H9 (cell line): ENCODE measurements around the gene SPIB. TPM values are rescaled to one million over a fixed set of nuclear protein-coding genes. Genes with fewer than 3 reads are reported as not detected.

Source experiments
- DNase-seq: peaks from one replicate; pipeline ENCODE4 v3.0.0-alpha.2; 2017
- H2AFZ ChIP-seq: one replicate; pipeline ENCODE4 v1.6.1; 2013; ENCODE audit warnings: mild to moderate bottlenecking, low read length, control low read depth, moderate library complexity
- H2AK5ac ChIP-seq: 2 replicates; pipeline ENCODE4 v1.6.1; 2013; ENCODE audit warnings: low read length, control low read depth, mixed read lengths; ENCODE audit not compliant: insufficient read length
- H2BK120ac ChIP-seq: one replicate; pipeline ENCODE4 v1.6.1; 2013; ENCODE audit warnings: low read depth, mild to moderate bottlenecking, low read length, control low read depth, inconsistent platforms; ENCODE audit not compliant: poor library complexity, severe bottlenecking
- H2BK12ac ChIP-seq: 2 replicates; pipeline ENCODE4 v1.6.1; 2013; ENCODE audit warnings: low read length, control low read depth, mixed read lengths, low read depth; ENCODE audit not compliant: insufficient read length
- H2BK15ac ChIP-seq: 2 replicates; pipeline ENCODE4 v1.6.1; 2013; ENCODE audit warnings: low read depth, low read length, control low read depth
- H2BK20ac ChIP-seq: one replicate; pipeline ENCODE4 v1.6.1; 2013; ENCODE audit warnings: low read depth, mild to moderate bottlenecking, low read length, control low read depth, inconsistent platforms; ENCODE audit not compliant: poor library complexity, severe bottlenecking
- H2BK5ac ChIP-seq: 2 replicates; pipeline ENCODE4 v1.6.1; 2013; ENCODE audit warnings: low read length, control low read depth, mixed read lengths; ENCODE audit not compliant: insufficient read length
- H3K14ac ChIP-seq: 2 replicates; pipeline ENCODE4 v1.6.1; 2013; ENCODE audit warnings: low read length, control low read depth; ENCODE audit not compliant: insufficient read depth
- H3K18ac ChIP-seq: 2 replicates; pipeline ENCODE4 v1.6.1; 2013; ENCODE audit warnings: low read depth, mild to moderate bottlenecking, mixed read lengths, low read length, control low read depth; ENCODE audit not compliant: insufficient read length
- H3K23ac ChIP-seq: 2 replicates; pipeline ENCODE4 v1.6.1; 2013; ENCODE audit warnings: low read length, control low read depth, mixed read lengths, low read depth; ENCODE audit not compliant: insufficient read length
- H3K23me2 ChIP-seq: 2 replicates; pipeline ENCODE4 v1.6.1; 2013; ENCODE audit warnings: low read depth, mild to moderate bottlenecking, mixed read lengths, low read length, control low read depth; ENCODE audit not compliant: insufficient read length, poor library complexity, severe bottlenecking
- H3K27ac ChIP-seq: 2 replicates; pipeline ENCODE4 v1.5.1; 2013; ENCODE audit warnings: low read length, control low read depth, mixed read lengths, low read depth; ENCODE audit not compliant: insufficient read length
- H3K27me3 ChIP-seq: 2 replicates; pipeline ENCODE4 v1.6.1; 2013; ENCODE audit warnings: low read length, control low read depth, inconsistent platforms; ENCODE audit not compliant: insufficient read depth
- H3K4ac ChIP-seq: 2 replicates; pipeline ENCODE4 v1.6.1; 2013; ENCODE audit warnings: low read depth, mild to moderate bottlenecking, control low read depth, inconsistent platforms, low read length, moderate library complexity
- H3K4me1 ChIP-seq: 2 replicates; pipeline ENCODE4 v1.6.1; 2013; ENCODE audit warnings: low read length, control low read depth, inconsistent platforms; ENCODE audit not compliant: insufficient read depth
- H3K4me2 ChIP-seq: 2 replicates; pipeline ENCODE4 v1.6.1; 2013; ENCODE audit warnings: low read length, control low read depth, mixed read lengths; ENCODE audit not compliant: insufficient read length, insufficient read depth
- H3K56ac ChIP-seq: 2 replicates; pipeline ENCODE4 v1.6.1; 2013; ENCODE audit warnings: low read depth, mild to moderate bottlenecking, mixed read lengths, low read length, control low read depth; ENCODE audit not compliant: insufficient read length
- H3K79me1 ChIP-seq: 2 replicates; pipeline ENCODE4 v1.6.1; 2013; ENCODE audit warnings: low read depth, mild to moderate bottlenecking, moderate library complexity, low read length, control low read depth, inconsistent platforms; ENCODE audit not compliant: insufficient read depth, poor library complexity, severe bottlenecking
- H3K79me2 ChIP-seq: 2 replicates; pipeline ENCODE4 v1.6.1; 2013; ENCODE audit warnings: low read length, control low read depth, inconsistent platforms; ENCODE audit not compliant: insufficient read depth
- H3K9ac ChIP-seq: 2 replicates; pipeline ENCODE4 v1.6.1; 2013; ENCODE audit warnings: low read length, control low read depth, mixed read lengths; ENCODE audit not compliant: insufficient read length; ENCODE audit errors: extremely low read depth
- H3K9me3 ChIP-seq: one replicate; pipeline ENCODE4 v1.6.1; 2013; ENCODE audit warnings: low read depth, low read length, inconsistent platforms; ENCODE audit not compliant: control insufficient read depth
- H3T11ph ChIP-seq: one replicate; pipeline ENCODE4 v1.6.1; 2013; ENCODE audit warnings: mild to moderate bottlenecking, low read length, control low read depth, inconsistent platforms
- H4K20me1 ChIP-seq: one replicate; pipeline ENCODE4 v1.6.1; 2013; ENCODE audit not compliant: control insufficient read depth, insufficient read length, insufficient read depth
- H4K5ac ChIP-seq: 2 replicates; pipeline ENCODE4 v1.6.1; 2013; ENCODE audit warnings: low read depth, mild to moderate bottlenecking, mixed read lengths, low read length, control low read depth; ENCODE audit not compliant: insufficient read length
- H4K8ac ChIP-seq: replicated peaks from 2 replicates; pipeline ENCODE4 v1.6.1; 2013; ENCODE audit warnings: low read length, control low read depth, mixed read lengths, low read depth; ENCODE audit not compliant: insufficient read length
- H4K91ac ChIP-seq: 2 replicates; pipeline ENCODE4 v1.6.1; 2013; ENCODE audit warnings: low read depth, mild to moderate bottlenecking, moderate library complexity, mixed read lengths, low read length, control low read depth; ENCODE audit not compliant: insufficient read length
- H3K27ac Mint-ChIP-seq, 3 experiments: 2 replicates in 2 of 3; 3 replicates in 1 of 3; pipeline ENCODE4 v1.8.0; 2020 to 2021; ENCODE audit warnings: mixed read lengths in 3 of 3, mild to moderate bottlenecking in 1 of 3, moderate library complexity in 1 of 3
- H3K27me3 Mint-ChIP-seq: 2 replicates; pipeline ENCODE4 v1.8.0; 2021; ENCODE audit warnings: low read depth, mild to moderate bottlenecking, moderate library complexity, mixed read lengths
- H3K36me3 Mint-ChIP-seq, 3 experiments: 2 replicates in 2 of 3; 3 replicates in 1 of 3; pipeline ENCODE4 v1.8.0; 2020 to 2021; ENCODE audit warnings: low read depth in 3 of 3, mixed read lengths in 3 of 3; ENCODE audit not compliant: insufficient read depth in 1 of 3
- H3K4me1 Mint-ChIP-seq, 2 experiments: 2 replicates each; pipeline ENCODE4 v1.8.0; 2020; ENCODE audit warnings: mixed read lengths in 2 of 2
- H3K4me3 Mint-ChIP-seq, 2 experiments: 2 replicates in 1 of 2; 3 replicates in 1 of 2; pipeline ENCODE4 v1.8.0; 2020 to 2021; ENCODE audit warnings: mild to moderate bottlenecking in 2 of 2, mixed read lengths in 2 of 2, moderate library complexity in 1 of 2
- H3K9me3 Mint-ChIP-seq, 2 experiments: 2 replicates in 1 of 2; 3 replicates in 1 of 2; pipeline ENCODE4 v1.8.0; 2020; ENCODE audit warnings: mild to moderate bottlenecking in 2 of 2, mixed read lengths in 2 of 2, moderate library complexity in 1 of 2
- CTCF ChIP-seq: fragments of 200-600 bp; sonication (generic); conservative IDR thresholded peaks from 3 replicates; pipeline ENCODE4 v1.8.0; 2021; ENCODE audit warnings: antibody characterized with exemption, mild to moderate bottlenecking
- WGBS: extraction: QIAGEN DNeasy Blood & Tissue Kit; methylation state at CpG from one replicate; pipeline ENCODE4 v1.1.7; 2013; ENCODE audit warnings: missing lambda C conversion rate, low lambda C conversion rate, mixed read lengths; ENCODE audit not compliant: insufficient read length; ENCODE audit errors: extremely low coverage; 5-methylcytosine and 5-hydroxymethylcytosine counted together
- total RNA-seq: library from RNA; stranded (reverse); gene quantifications from 2 replicates; pipeline ENCODE4 v1.2.1, GENCODE V29; 2021

Gene SPIB
- total RNA-seq, 1 experiment from 2014 or later: 33.3 TPM

GRCh38 chr19:50377517-50377916 lies 41.2 kb upstream of the SPIB start:
- H2AK5ac ChIP-seq: no peak overlapping the region
- no peak overlapping the region for H3K23ac ChIP-seq
- H3K79me2 ChIP-seq: no peaks in the 10 kb centered on the region
- H2BK20ac ChIP-seq: no peak overlapping the region
- H2AFZ ChIP-seq: no peak overlapping the region
- no peak overlapping the region for H2BK5ac ChIP-seq
- H3K27me3 ChIP-seq: no peaks in the 10 kb centered on the region
- no peaks in the 10 kb centered on the region for H3K9me3 ChIP-seq
- peaks cover 4% of the 10 kb centered on the region; the same call in 1 of the 2 replicates for H3K27me3 Mint-ChIP-seq
- WGBS: no CpG with 5 or more reads among the region's 9 CpGs
- H3K4me2 ChIP-seq: peak overlapping the region; percentile 26
- no peak overlapping the region for H4K8ac ChIP-seq
- H3K4me1 Mint-ChIP-seq: peaks cover 0 to 10% of the 10 kb centered on the region in 2 experiments; a peak in 2 of 4 replicates
- H3K36me3 Mint-ChIP-seq: peaks cover 26 to 45% (median 41%) of the 10 kb centered on the region in 3 experiments; a peak in 6 of 7 replicates
- no peaks in the 10 kb centered on the region for H3K79me1 ChIP-seq
- no peak overlapping the region for H3K27ac ChIP-seq
- H3K18ac ChIP-seq: no peak overlapping the region
- no peak overlapping the region for H2BK12ac ChIP-seq
- no peak overlapping the region for H3K14ac ChIP-seq
- no peak overlapping the region for H3K4ac ChIP-seq
- TF ChIP-seq CTCF: no peak
- H3T11ph ChIP-seq: no peak overlapping the region
- no peak for DNase-seq
- no peak overlapping the region for H2BK15ac ChIP-seq
- no peak overlapping the region for H3K9ac ChIP-seq
- no peaks in the 10 kb centered on the region for H4K20me1 ChIP-seq
- no peak overlapping the region for H3K56ac ChIP-seq
- peak overlapping the region; percentile 96 to 98; a peak in 2 of 5 replicates for H3K4me3 Mint-ChIP-seq
- H4K5ac ChIP-seq: no peak overlapping the region
- no peak overlapping the region for H2BK120ac ChIP-seq
- H4K91ac ChIP-seq: no peak overlapping the region
- peak overlapping the region in 2 of 3 experiments; percentile 82 to 96; a peak in 3 of 7 replicates for H3K27ac Mint-ChIP-seq
- peaks cover 0 to 4% of the 10 kb centered on the region in 2 experiments; a peak in 1 of 5 replicates for H3K9me3 Mint-ChIP-seq
- H3K4me1 ChIP-seq: no peaks in the 10 kb centered on the region
- no peaks in the 10 kb centered on the region for H3K23me2 ChIP-seq
